Posterior cingulate gyrus (tissue), 11 donors: ENCODE results near the gene ZNF236.

ENCODE experiments used
- DNase-seq, 10 donors: peaks; one replicate each; pipeline versions ENCODE4 v3.0.0 to v3.0.0-alpha.2; 2020 to 2021; ENCODE audit warnings: mixed read lengths in 3 of 10
- intact Hi-C: fragments of 100-400 bp; cut with DNase I; formaldehyde crosslinking; loops from one replicate; pipeline ENCODE4 v1.15.1; 2023

The ZNF236 gene

GRCh38 chr18:76850112-76850511 is 27.8 kb downstream of the ZNF236 start:
- DNase-seq, result no peak
- intact Hi-C loops, result no loop called here

- no peak for DNase-seq
- intact Hi-C loops, result no loop called here
These were observed 33.2 kb downstream of the ZNF236 start for GRCh38 chr18:76855594-76855993.

GRCh38 chr18:76857476-76857875 is 35.1 kb downstream of the ZNF236 start:
- DNase-seq, result no peak
- intact Hi-C loops, result no loop called here

- intact Hi-C loops, result no loop called here
- DNase-seq, result no peak
These were observed 37.4 kb downstream of the ZNF236 start for GRCh38 chr18:76859474-76860339.

GRCh38 chr18:76860411-76860810 is 38.1 kb downstream of the ZNF236 start:
- intact Hi-C loops, result no loop called here
- no peak for DNase-seq

GRCh38 chr18:76866666-76867065 is 44.3 kb downstream of the ZNF236 start:
- DNase-seq, result no peak
- intact Hi-C loops, result no loop called here

GRCh38 chr18:76873311-76873710 is 51.0 kb downstream of the ZNF236 start:
- DNase-seq, result no peak
- intact Hi-C loops, result loop anchor here (10.0 kb wide), 1 partner anchor 101 kb away; no protein-coding TSS in a partner anchor

- intact Hi-C loops, result loop anchor here (10.0 kb wide), 1 partner anchor 101 kb away; no protein-coding TSS in a partner anchor
- no peak for DNase-seq
These were observed 51.4 kb downstream of the ZNF236 start for GRCh38 chr18:76873713-76874112.

- intact Hi-C loops, result loop anchor here (5.0 to 10.0 kb wide), 2 partner anchors 73 to 100 kb away; no protein-coding TSS in a partner anchor
- DNase-seq, result no peak
These were observed 52.5 kb downstream of the ZNF236 start for GRCh38 chr18:76874642-76875389.

GRCh38 chr18:76875390-76876325 is 53.3 kb downstream of the ZNF236 start:
- intact Hi-C loops, result loop anchor here (5.0 to 10.0 kb wide), 2 partner anchors 73 to 99 kb away; no protein-coding TSS in a partner anchor
- peak in 5 of 10 donors; percentile 49 to 85 (median 52) for DNase-seq

- no peak for DNase-seq
- intact Hi-C loops, result loop anchor here (5.0 to 10.0 kb wide), 2 partner anchors 76 to 96 kb away; no protein-coding TSS in a partner anchor
These were observed 56.1 kb downstream of the ZNF236 start for GRCh38 chr18:76878426-76878825.

- no peak for DNase-seq
- intact Hi-C loops, result no loop called here
These were observed 57.7 kb downstream of the ZNF236 start for GRCh38 chr18:76880026-76880425.

- no peak for DNase-seq
These were observed 59.4 kb downstream of the ZNF236 start for GRCh38 chr18:76881744-76882143.

GRCh38 chr18:76882146-76882545 is 59.8 kb downstream of the ZNF236 start:
- no peak for DNase-seq
- intact Hi-C loops, result no loop called here

More at GRCh38 chr18:76881744-76882143, 59.4 kb downstream of the ZNF236 start:
- intact Hi-C loops, result no loop called here

- DNase-seq, result no peak
- intact Hi-C loops, result no loop called here
These were observed 62.6 kb downstream of the ZNF236 start for GRCh38 chr18:76885001-76885400.

GRCh38 chr18:76886112-76886511 is 63.8 kb downstream of the ZNF236 start:
- intact Hi-C loops, result no loop called here

GRCh38 chr18:76889091-76889699 is 66.8 kb downstream of the ZNF236 start:
- DNase-seq, result no peak
- intact Hi-C loops, result no loop called here

More at GRCh38 chr18:76886112-76886511, 63.8 kb downstream of the ZNF236 start:
- no peak for DNase-seq

GRCh38 chr18:76892832-76893231 is 70.5 kb downstream of the ZNF236 start:
- DNase-seq, result no peak
- intact Hi-C loops, result no loop called here

GRCh38 chr18:76894566-76895346 is 72.4 kb downstream of the ZNF236 start:
- peak in 1 of 10 donors; percentile 82 for DNase-seq
- intact Hi-C loops, result no loop called here
